Measurements from ENCODE around the gene COBL. TPM values are rescaled to one million over a fixed set of nuclear protein-coding genes. Genes with fewer than 3 reads are reported as not detected.

COBL gene
- total RNA-seq, 1 experiment from 2014 or later: 0.39 TPM

GRCh38 chr7:51054231-51054630, 262.4 kb downstream of the COBL start:
- no peak for TF ChIP-seq CTCF (IDR thresholded peaks at IDR 0.05)
- no peak for TF ChIP-seq REST (IDR thresholded peaks at IDR 0.05; ENCODE audit: insufficient read depth in 1 of 2, low read depth in 2 of 2, low read length in 1 of 2)
- in situ Hi-C loops (cut with HindIII; ENCODE audit: low pct_unique_long_range_greater_than_20kb, low sequenced_read_pairs) (no loop called here), intact Hi-C loops (cut with micrococcal nuclease; ENCODE audit: unreplicated experiment) (no loop called here)
- POLR2A ChIA-PET: no interaction called here
- no peaks in the 10 kb centered on the region for H3K36me3 ChIP-seq (ENCODE audit: control insufficient read depth, insufficient read depth, low read length)
- no peak overlapping the region for H3K27ac ChIP-seq (ENCODE audit: low read length)
- H3K27me3 ChIP-seq (ENCODE audit: control insufficient read depth, insufficient read depth, low read length): peaks cover 11% of the 10 kb centered on the region
- ATAC-seq (no peak), DNase-seq (ENCODE audit: low read depth, low spot score) (no peak)
- CTCF ChIA-PET: interaction anchor here (0.9 kb wide), 1 partner anchor 258 kb away, joined by 4 read pairs; no protein-coding TSS in a partner anchor
- BruUV-seq (replicated peaks): no TSS peak
- H3K4me3 ChIP-seq (ENCODE audit: low read depth in 2 of 2, low read length in 2 of 2): no peak overlapping the region
- H3K4me1 ChIP-seq (ENCODE audit: control insufficient read depth, insufficient read depth, low read length): no peaks in the 10 kb centered on the region
- no peaks in the 10 kb centered on the region for H3K9me3 ChIP-seq (ENCODE audit: control insufficient read depth, insufficient read depth, low read depth, low read length)

GRCh38 chr7:51053160-51053925, 263.3 kb downstream of the COBL start:
- in situ Hi-C loops (cut with HindIII; ENCODE audit: low pct_unique_long_range_greater_than_20kb, low sequenced_read_pairs): no loop called here
- TF ChIP-seq CTCF (IDR thresholded peaks at IDR 0.05): no peak
- TF ChIP-seq SIN3A (IDR thresholded peaks at IDR 0.05; ENCODE audit: borderline replicate concordance, insufficient read depth, low read depth, low read length): no peak
- no peak for ATAC-seq
- no peaks in the 10 kb centered on the region for H3K9me3 ChIP-seq (ENCODE audit: control insufficient read depth, insufficient read depth, low read depth, low read length)
- BruUV-seq (replicated peaks): no TSS peak
- intact Hi-C loops (cut with micrococcal nuclease; ENCODE audit: unreplicated experiment): no loop called here
- ChIA-PET CTCF (no interaction called here), POLR2A (no interaction called here)
- peaks cover 12% of the 10 kb centered on the region for H3K27me3 ChIP-seq (ENCODE audit: control insufficient read depth, insufficient read depth, low read length)
- no peaks in the 10 kb centered on the region for H3K36me3 ChIP-seq (ENCODE audit: control insufficient read depth, insufficient read depth, low read length)
- no peak for DNase-seq (ENCODE audit: low read depth, low spot score)
- no peak overlapping the region for H3K4me3 ChIP-seq (ENCODE audit: low read depth in 2 of 2, low read length in 2 of 2)
- H3K27ac ChIP-seq (ENCODE audit: low read length): no peak overlapping the region
- H3K4me1 ChIP-seq (ENCODE audit: control insufficient read depth, insufficient read depth, low read length): no peaks in the 10 kb centered on the region

GRCh38 chr7:51046482-51046881, 270.1 kb downstream of the COBL start:
- H3K9me3 ChIP-seq (ENCODE audit: control insufficient read depth, insufficient read depth, low read depth, low read length): no peaks in the 10 kb centered on the region
- CTCF ChIA-PET: no interaction called here
- no peak overlapping the region for H3K27ac ChIP-seq (ENCODE audit: low read length)
- H3K4me3 ChIP-seq (ENCODE audit: low read depth in 2 of 2, low read length in 2 of 2): no peak overlapping the region
- TF ChIP-seq POLR2AphosphoS5 (IDR thresholded peaks at IDR 0.05; ENCODE audit: low read depth, low read length) (no peak), SIN3A (IDR thresholded peaks at IDR 0.05; ENCODE audit: borderline replicate concordance, insufficient read depth, low read depth, low read length) (no peak), REST (IDR thresholded peaks at IDR 0.05; ENCODE audit: insufficient read depth in 1 of 2, low read depth in 2 of 2, low read length in 1 of 2) (no peak), TCF7L2 (IDR thresholded peaks at IDR 0.05; ENCODE audit: low read depth, low read length) (no peak), CTCF (IDR thresholded peaks at IDR 0.05) (no peak)
- H3K27me3 ChIP-seq (ENCODE audit: control insufficient read depth, insufficient read depth, low read length): peaks cover 16% of the 10 kb centered on the region
- in situ Hi-C loops (cut with HindIII; ENCODE audit: low pct_unique_long_range_greater_than_20kb, low sequenced_read_pairs) (no loop called here), intact Hi-C loops (cut with micrococcal nuclease; ENCODE audit: unreplicated experiment) (no loop called here)
- no peaks in the 10 kb centered on the region for H3K4me1 ChIP-seq (ENCODE audit: control insufficient read depth, insufficient read depth, low read length)
- BruUV-seq (replicated peaks): no TSS peak
- no peaks in the 10 kb centered on the region for H3K36me3 ChIP-seq (ENCODE audit: control insufficient read depth, insufficient read depth, low read length)
- POLR2A ChIA-PET: no interaction called here
- ATAC-seq (no peak), DNase-seq (ENCODE audit: low read depth, low spot score) (no peak)
